GM21825 (cell line): ENCODE data around the gene PACS2.

Experiments
- ATAC-seq: cut with Tn5 transposase; IDR thresholded peaks from one replicate; pipeline ENCODE4 v1.9.1; 2021; ENCODE audit warnings: mild to moderate bottlenecking, moderate library complexity; ENCODE audit not compliant: unreplicated experiment

Gene PACS2

DNA sequence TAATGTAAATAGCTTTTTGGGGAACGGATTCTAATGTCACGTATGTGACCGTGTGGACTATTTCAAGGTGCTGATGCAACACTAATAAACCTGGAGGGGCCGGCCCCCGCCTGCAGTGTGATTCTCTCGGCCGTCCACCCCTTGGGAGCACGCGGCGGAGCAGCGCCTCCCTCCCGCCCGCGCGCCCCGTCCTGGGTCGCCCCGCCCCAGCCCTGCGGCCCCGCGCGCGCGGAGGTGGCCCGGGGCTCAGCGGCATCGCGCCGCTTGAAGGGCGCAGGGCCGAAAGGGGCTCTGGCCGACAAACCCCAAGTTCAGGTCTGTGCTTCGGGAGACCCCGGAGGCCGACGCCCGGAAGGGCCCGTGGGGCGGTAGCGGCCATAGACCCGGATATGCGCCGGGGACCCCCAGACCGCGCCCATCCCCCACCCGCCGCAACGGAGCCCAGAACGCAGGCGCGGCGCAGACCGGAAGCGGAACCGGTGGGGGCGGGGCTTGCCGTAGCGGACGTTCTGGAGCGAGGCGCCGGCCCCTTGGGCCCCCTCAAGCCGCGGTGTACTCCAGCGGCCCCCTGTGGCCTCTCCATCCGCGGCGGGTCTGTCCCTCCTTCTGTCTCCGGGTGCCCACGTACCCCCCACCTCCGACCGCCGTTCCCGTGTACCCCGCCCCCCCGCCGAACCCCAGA is 83.6 kb downstream of the PACS2 start, which contains the start of gene TEX22:
TSS of gene TEX22 (plus strand) at position 495 of the 682 bp plus-strand sequence. CDS start 803 bp downstream, outside the sequence.
- peak; percentile 78 for ATAC-seq

GRCh38 chr14:105398726-105399465 is 84.3 kb downstream of the PACS2 start:
- ATAC-seq = peak; percentile 19

GRCh38 chr14:105399466-105399775 is 84.9 kb downstream of the PACS2 start:
- ATAC-seq = no peak

DNA sequence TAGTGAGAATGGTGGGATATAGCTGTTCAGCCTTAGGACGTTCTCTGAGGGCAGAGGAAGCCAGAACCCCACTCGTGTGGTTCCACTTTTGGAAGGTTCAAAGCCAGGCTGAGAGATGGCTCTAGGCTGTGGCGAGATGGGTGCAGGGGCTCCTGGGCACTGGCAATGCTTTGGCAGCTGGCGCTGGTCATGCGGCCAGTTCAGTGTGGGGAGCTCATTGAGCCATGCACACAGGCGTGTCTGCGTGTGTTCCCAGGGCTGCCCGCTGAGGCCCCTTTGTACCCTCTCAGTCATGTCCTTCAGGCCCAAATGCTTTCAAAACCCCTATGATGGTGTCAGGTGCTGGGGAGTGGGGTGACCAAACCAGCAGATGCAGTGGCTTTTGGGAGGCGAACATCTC is 85.5 kb downstream of the PACS2 start:
- no peak for ATAC-seq

- no peak for ATAC-seq
These were observed 87.2 kb downstream of the PACS2 start for GRCh38 chr14:105401699-105402098.

GRCh38 chr14:105408592-105408991 is 94.0 kb downstream of the PACS2 start:
- ATAC-seq = no peak

DNA sequence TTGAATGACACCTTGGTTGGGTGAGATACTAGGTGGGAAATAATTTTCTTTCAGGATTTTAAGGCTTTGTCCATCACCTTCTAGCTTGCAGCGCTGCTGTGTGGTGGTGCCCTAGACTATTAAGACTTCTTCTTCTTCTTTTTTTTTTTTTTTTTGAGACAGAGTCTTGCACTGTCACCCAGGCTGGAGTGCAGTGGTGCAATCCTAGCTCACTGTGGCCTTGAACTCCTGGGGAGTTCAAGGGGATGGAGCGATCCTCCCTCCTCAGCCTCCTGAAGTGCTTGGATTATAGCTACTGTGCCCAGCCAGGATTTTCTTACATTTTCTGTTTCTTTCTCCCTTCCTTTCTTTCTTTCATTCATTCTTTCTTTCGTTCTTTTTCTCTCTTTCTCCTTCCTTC is 94.8 kb downstream of the PACS2 start:
- ATAC-seq = no peak

DNA sequence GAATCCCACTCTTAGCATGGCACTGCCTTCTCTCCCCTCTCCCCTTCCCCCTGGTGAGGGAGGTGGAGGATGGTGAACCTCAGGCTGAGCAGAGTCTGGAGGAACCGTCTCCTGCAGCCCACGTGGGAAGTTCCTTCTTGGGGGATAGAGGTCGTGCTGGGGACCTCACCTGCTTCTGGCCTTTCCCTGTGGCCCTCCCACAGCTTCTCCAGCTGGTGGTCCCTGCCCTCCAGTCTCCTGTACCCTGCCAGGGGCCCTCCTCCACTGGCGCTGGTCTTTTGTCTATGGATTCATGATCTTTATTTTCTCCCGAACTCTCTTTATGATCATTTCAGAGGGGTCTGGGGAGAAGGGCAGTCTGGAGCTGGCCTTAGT is 96.1 kb downstream of the PACS2 start:
- ATAC-seq = no peak

GRCh38 chr14:105411017-105411941 is 96.7 kb downstream of the PACS2 start:
- ATAC-seq = no peak

DNA sequence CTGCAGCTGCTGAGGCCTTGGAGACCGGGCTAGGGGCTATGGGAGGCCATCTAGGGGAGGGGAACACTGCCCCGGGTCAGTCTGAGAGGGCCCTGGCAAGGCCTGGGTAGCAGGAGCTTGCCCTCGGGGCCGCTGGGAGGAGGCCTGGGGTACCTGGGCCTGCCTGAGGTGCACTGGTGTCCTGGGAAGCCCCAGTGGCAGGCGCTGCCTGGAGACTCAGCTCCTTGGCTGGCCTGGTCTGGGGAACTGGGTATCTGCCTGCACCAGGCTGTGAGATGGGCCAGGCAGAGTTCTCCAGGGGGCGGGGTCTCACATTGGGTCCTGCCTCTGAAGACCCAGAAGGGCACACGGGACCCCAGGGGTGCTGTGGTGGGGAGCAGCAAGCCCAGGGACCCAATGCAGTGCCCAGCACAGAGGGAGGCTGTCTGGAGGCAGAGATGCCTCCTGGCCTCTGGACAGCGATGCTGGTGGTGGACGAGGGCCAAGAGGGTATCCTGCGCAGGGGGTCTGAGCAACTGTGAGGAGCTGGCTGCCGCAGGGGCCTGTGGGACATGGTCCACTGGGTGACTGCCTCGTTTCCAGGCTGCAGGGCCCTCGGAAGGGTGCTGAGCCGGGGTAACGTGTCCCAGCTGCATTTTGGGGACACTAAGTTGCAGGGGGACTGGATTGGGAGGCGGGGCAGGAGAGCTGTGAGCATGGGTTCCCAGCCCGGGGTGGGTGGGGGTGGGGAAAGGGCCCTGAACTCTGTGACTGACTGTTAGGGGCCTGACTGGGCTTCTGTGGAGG is 97.6 kb downstream of the PACS2 start:
- ATAC-seq = no peak

- ATAC-seq = no peak
These were observed 98.4 kb downstream of the PACS2 start for GRCh38 chr14:105412771-105413543.

- ATAC-seq = no peak
These were observed 99.0 kb downstream of the PACS2 start for GRCh38 chr14:105413544-105413886.

DNA sequence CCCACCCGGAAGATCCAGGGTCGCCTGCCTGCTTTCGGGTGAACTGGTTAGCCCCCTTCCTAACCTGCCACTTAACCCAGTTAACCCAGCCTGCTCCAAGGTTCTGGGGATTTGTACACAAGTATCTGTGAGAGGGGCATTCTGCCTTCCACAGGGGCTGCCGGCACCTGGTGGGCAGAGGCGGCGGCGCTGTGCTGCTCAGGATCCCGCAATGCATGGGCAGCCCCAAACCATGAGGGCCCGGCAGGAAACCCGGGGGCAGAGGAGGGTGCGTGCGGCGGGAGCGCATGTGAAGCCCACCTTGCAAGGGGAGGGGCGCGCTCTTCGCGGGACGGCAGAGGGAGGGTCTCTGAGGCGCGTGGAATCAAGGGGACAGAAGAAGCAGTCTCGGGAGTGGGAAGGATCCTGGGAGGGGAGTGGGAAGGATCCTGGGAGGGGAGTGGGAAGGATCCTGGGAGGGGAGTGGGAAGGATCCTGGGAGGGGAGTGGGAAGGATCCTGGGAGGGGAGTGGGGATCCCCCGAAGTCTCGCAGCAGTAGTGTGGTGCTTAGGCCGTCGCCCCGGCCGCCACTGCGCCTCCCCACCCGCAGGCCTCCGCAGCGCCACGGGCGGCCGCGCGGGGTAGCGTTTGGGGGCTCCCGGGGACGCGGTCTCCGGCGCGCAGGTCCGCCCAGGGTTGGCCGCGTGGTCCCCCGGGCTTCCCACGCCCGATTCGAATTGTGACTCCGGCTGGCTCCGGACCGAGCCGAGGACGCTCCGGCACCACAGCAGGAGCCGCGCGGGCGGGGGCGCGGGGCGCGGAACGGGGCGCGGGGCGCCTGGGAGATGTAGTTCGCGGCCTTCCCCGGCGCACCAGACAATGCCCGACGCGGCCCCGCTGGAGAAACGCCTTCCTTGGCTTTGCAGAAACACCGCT is 100.2 kb downstream of the PACS2 start:
- ATAC-seq = peak; percentile 69

- no peak for ATAC-seq
These were observed 101.2 kb downstream of the PACS2 start for GRCh38 chr14:105415481-105416428.

DNA sequence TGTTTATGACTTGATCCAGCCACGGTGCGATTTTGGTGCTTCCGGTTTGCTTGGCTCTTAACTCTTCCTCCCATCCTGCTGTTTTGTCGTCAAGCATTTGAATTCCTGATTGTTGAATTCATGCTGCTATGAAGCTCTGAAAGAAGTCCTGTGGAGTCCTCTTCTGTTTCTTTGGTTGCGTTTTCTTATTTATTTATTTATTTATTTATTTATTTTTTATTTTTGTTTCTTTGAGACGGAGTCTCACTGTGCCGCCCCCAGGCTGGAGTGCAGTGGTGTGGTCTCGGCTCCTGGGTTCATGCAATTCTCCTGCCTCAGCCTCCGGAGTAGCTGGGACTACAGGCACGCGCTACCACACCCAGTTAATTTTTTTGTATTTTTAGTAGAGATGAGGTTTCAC is 102.1 kb downstream of the PACS2 start:
- ATAC-seq = no peak

GRCh38 chr14:105417690-105418121 is 103.2 kb downstream of the PACS2 start:
- ATAC-seq = no peak

GRCh38 chr14:105418269-105419194 is 104.0 kb downstream of the PACS2 start:
- no peak for ATAC-seq
